Measurements from ENCODE around the gene IGSF23. TPM values are rescaled to one million over a fixed set of nuclear protein-coding genes. Genes with fewer than 3 reads are reported as not detected.
"Not testable (repeated sequence)": the region's sequence is repeated elsewhere in the genome, so short reads cannot be mapped to it uniquely, and the experiment has no call there.

The IGSF23 gene
- total RNA-seq, 2 experiments from 2014 or later: not detected

DNA sequence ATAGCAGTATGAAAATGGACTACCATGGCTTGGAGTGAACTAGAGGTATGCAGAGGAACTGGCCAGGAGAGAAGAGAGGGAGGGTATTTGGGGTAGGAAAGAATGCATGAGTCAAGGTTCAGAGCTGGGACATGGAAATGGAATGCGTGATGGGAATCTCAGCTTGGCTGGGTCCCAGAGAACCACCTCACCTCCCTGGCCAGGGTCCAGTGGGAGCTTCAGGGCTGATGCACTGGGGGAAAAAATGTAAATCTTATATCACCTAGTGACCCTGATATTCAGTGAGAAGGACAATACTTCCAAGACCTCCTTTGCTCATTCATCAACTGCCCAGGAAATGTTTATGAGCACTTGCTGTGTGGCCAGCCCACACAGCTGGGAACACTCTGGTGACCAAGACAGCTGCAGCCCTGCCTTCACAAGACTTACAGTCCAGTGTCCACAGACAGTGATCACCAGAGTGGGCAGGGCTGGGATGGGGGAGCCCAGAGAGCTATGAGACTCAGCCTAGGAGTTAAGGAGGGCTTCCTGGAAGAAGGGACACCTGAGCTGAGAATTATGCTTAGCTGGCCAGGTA, 12.8 kb downstream of the IGSF23 start:
- H3K4me1 Mint-ChIP-seq: no peaks in the 10 kb centered on the region
- no peaks in the 10 kb centered on the region for H3K9me3 Mint-ChIP-seq (ENCODE audit: low read depth)
- H3K27me3 Mint-ChIP-seq: no peaks in the 10 kb centered on the region
- CTCF ChIA-PET: no interaction called here
- no peak overlapping the region for H3K27ac Mint-ChIP-seq
- DNase-seq (no peak), ATAC-seq (no peak)
- no peak overlapping the region for H3K4me3 Mint-ChIP-seq
- H3K36me3 Mint-ChIP-seq: no peaks in the 10 kb centered on the region

DNA sequence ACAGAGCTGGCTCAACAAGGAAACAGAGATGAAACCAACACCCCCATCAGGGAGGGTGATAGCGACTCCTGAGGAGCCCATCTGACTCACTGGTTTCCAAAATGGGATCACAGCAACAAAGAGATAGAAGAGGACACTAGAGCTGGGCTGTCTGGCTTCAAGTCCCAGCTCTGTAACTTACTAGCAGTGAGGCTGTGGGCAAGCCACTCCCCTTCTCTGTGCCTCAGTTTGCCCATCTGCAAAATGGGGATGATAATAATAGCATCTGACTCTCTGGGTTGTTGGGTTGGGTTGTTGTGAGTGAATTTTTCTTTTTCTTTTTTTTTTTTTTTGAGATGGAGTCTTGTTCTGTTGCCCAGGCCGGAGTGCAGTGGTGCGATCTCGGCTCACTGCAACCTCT, 14.3 kb downstream of the IGSF23 start:
- no peak overlapping the region for H3K27ac Mint-ChIP-seq
- ATAC-seq (no peak), DNase-seq (no peak)
- H3K4me1 Mint-ChIP-seq: no peaks in the 10 kb centered on the region
- H3K9me3 Mint-ChIP-seq (ENCODE audit: low read depth): peaks cover 2% of the 10 kb centered on the region
- H3K27me3 Mint-ChIP-seq: no peaks in the 10 kb centered on the region
- no peak overlapping the region for H3K4me3 Mint-ChIP-seq
- no peaks in the 10 kb centered on the region for H3K36me3 Mint-ChIP-seq
- CTCF ChIA-PET: no interaction called here

DNA sequence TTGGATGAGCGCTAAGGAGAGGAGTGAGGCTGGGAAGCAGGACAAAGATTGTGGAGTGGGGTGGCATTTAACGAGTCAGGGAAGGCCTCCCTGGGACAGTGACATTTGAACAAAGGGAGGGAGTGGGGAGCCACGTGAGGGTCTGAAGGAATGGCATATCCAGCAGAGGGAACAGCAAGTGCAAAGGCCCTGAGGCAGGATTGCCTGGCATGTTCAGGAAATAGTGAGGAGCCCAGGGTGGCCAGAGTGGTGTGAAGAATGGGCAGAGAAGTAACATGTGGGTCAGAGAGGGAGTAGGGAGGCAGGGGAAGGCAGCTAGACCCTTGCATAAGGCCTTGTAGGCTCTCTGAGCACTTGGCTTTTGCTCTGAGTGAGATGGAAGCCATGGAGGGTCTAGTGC, 15.4 kb downstream of the IGSF23 start:
- H3K27ac Mint-ChIP-seq: no peak overlapping the region
- DNase-seq (no peak), ATAC-seq (no peak)
- CTCF ChIA-PET: no interaction called here
- no peaks in the 10 kb centered on the region for H3K4me1 Mint-ChIP-seq
- H3K27me3 Mint-ChIP-seq: no peaks in the 10 kb centered on the region
- peaks cover 2% of the 10 kb centered on the region for H3K9me3 Mint-ChIP-seq (ENCODE audit: low read depth)
- no peak overlapping the region for H3K4me3 Mint-ChIP-seq
- H3K36me3 Mint-ChIP-seq: no peaks in the 10 kb centered on the region

DNA sequence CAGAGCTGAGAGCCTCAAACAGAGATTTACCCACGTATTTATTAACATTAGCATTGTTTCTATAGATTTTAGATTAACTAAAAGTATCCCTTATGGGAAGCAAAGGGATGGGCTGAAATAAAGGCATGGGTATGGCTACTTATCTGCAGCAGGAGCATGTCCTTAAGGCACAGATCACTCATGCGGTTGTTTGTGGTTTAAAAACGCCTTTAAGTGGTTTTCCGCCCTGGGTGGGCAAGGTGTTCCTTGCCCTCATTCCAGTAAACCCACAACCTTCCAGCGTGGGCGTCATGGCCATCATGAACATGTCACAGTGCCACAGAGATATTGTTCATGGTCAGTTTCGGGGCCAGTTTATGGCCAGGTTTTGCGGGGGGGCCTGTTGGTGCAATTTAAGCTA, 18.2 kb downstream of the IGSF23 start:
- H3K36me3 Mint-ChIP-seq; H3K4me1 Mint-ChIP-seq; H3K9me3 Mint-ChIP-seq (ENCODE audit: low read depth); ATAC-seq; DNase-seq; H3K4me3 Mint-ChIP-seq; CTCF ChIA-PET; H3K27me3 Mint-ChIP-seq; H3K27ac Mint-ChIP-seq: not testable (repeated sequence)

DNA sequence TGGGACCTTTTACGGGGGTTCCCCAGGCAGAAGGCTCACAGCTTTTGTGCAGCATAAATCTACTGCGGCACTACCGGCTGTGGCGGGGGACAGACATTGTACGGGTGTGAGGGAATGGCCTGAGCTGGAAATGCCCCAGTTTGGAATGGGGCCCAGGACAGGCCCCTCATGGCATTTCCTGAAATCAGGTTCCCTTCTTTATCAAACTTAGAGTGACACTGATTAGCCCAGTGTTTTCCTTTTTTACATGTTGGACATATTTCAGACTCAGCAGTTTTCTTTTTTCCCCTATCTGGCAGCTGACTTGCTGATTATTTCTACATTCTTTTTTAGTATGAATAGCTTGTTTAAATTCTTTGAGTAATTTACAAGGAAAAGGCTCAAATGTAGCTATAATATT, 20.7 kb downstream of the IGSF23 start:
- ATAC-seq; H3K27ac Mint-ChIP-seq; H3K36me3 Mint-ChIP-seq; H3K9me3 Mint-ChIP-seq (ENCODE audit: low read depth); CTCF ChIA-PET; H3K4me1 Mint-ChIP-seq; H3K4me3 Mint-ChIP-seq; DNase-seq; H3K27me3 Mint-ChIP-seq: not testable (repeated sequence)

DNA sequence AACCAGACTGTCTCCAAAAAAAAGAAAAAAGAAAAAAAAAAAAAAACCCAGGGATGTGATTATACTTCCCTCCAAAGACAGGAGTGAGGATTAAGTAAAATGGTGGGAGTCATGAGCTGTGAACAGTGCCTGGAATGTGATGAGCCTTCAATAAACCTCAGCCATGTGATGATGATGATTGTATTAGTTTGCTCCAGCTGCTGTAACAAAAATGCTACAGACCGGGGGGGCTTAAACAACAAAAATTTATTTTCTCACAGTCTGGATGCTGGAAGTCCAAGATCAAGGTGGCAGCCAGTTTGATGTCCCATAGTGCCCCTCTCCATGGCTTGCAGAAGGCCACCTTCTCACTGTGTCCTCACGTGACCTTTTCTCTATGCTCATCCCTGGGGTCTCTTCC, 21.4 kb downstream of the IGSF23 start:
- Mint-ChIP-seq H3K36me3 (no peaks in the 10 kb centered on the region), H3K27me3 (no peaks in the 10 kb centered on the region)

DNA sequence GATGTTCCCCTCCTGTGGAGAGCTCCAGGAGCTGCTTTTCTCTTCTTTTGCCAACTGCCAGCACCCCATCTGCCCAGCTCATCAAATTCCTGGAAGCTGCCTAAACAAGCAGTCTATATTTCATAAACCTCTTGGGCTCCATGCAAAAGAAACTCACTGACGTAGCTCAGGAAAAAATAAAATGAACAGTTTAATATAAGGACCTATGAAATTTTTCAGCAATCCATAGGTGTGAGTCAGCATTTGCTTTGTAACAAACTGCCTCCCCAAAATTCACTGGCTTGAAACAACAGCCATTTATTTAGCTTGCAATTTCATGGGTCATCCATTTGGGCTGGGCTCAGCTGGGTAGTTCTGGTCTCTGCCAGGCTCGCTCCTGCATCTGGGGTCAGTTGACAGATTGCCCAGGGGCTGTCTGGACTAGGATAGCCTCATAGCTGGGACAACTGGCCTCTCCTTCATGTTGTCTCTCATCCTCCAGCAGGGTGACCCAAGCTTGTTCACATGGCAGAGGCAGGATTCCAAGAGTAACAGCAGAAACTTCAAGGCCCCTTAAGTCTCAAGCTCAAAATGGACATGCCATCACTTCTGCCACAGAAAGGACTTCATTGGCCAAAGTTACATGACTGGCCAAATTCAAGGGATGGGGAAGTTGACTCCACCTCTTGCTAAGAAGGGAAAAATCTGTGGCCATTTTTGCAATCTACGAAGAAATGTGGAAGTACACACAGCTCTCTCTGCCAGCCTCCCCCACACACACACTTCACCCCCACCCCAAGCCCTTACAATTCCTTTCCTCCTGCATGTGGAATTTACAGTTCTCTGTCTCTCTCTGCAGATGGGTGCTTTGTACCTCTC, 22.4 kb downstream of the IGSF23 start:
- H3K4me3 Mint-ChIP-seq: no peak overlapping the region
- H3K27ac Mint-ChIP-seq: no peak overlapping the region
- no peaks in the 10 kb centered on the region for H3K27me3 Mint-ChIP-seq
- no peak for ATAC-seq
- peaks cover 2% of the 10 kb centered on the region for H3K9me3 Mint-ChIP-seq (ENCODE audit: low read depth)
- CTCF ChIA-PET: no interaction called here
- no peak for DNase-seq
- H3K36me3 Mint-ChIP-seq: no peaks in the 10 kb centered on the region
- no peaks in the 10 kb centered on the region for H3K4me1 Mint-ChIP-seq

More for the DNA sequence above, 21.4 kb downstream of the IGSF23 start:
- H3K4me1 Mint-ChIP-seq: no peaks in the 10 kb centered on the region
- H3K9me3 Mint-ChIP-seq (ENCODE audit: low read depth): peaks cover 2% of the 10 kb centered on the region
- H3K4me3 Mint-ChIP-seq: no peak overlapping the region
- ATAC-seq (no peak), DNase-seq (no peak)
- CTCF ChIA-PET: no interaction called here
- no peak overlapping the region for H3K27ac Mint-ChIP-seq

DNA sequence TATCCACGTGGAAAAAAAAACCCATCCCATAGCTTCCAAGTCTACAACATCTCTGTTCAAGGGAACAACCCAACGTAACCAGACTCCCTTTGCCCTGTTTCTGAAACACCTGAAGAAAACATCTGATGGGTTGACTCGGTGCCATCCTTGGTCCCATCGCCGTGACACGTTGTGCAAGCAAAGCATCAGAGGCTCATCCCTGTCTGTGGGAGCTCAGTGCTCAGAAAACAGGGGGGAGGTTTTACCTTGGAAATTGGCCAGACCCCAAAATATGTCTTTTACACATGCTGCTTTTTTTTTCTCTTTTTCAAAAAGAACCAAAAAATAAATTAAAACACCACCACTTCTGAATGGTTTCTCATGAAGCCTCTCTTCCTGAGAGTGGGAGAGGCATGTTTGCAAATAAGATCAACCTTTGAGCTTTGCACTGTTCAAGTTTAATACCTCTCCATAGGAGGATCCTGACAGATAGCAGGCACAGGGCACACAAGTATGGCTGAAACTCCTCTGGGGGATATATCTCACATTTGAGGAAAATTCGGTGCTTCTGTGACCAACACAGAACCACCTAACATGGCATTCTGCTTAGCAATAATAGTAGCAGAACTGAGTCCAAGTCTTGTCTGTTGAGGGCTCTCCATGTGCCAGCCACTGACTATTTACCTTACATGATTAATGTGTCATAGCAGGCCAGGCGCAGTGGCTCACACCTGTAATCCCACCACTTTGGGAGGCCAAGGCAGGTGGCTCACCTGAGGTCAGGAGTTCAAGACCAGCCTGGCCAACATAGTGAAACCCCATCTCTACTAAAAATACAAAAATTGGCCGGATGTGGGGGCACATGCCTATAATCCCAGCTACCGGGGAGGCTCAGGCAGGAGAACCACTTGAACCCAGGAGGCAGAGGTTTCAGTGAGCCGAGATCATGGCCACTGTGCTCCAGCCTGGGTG, 23.4 kb downstream of the IGSF23 start:
- H3K4me1 Mint-ChIP-seq: no peaks in the 10 kb centered on the region
- no peak for DNase-seq
- no peak for ATAC-seq
- CTCF ChIA-PET: no interaction called here
- H3K27me3 Mint-ChIP-seq: peaks cover 6% of the 10 kb centered on the region
- no peak overlapping the region for H3K27ac Mint-ChIP-seq
- no peaks in the 10 kb centered on the region for H3K36me3 Mint-ChIP-seq
- H3K9me3 Mint-ChIP-seq (ENCODE audit: low read depth): peaks cover 2% of the 10 kb centered on the region
- H3K4me3 Mint-ChIP-seq: no peak overlapping the region

DNA sequence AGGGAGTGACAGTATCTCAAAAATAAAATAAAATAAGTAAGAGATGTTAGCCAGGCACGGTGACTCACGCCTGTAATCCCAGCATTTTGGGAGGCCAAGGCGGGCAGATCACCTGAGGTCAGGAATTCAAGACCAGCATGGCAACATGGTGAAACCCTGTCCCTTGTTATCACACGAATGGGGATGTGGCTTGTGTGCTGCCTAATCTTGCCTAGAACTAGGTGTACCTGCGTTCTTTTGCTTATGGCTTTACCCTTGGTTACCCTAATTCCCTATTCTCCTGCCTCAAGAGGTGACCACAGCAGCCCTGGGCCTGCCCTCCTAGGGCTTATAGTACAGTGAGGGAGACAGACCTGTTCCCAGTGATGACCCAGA, 24.0 kb downstream of the IGSF23 start:
- Mint-ChIP-seq H3K4me3 (no peak overlapping the region), H3K36me3 (no peaks in the 10 kb centered on the region), H3K9me3 (ENCODE audit: low read depth) (no peaks in the 10 kb centered on the region), H3K27ac (no peak overlapping the region), H3K4me1 (no peaks in the 10 kb centered on the region), H3K27me3 (peaks cover 7% of the 10 kb centered on the region)
- no peak for ATAC-seq
- CTCF ChIA-PET: interaction anchor here (1.0 kb wide), 1 partner anchor 17 kb away, joined by 3 read pairs; no protein-coding TSS in a partner anchor
- DNase-seq: no peak

DNA sequence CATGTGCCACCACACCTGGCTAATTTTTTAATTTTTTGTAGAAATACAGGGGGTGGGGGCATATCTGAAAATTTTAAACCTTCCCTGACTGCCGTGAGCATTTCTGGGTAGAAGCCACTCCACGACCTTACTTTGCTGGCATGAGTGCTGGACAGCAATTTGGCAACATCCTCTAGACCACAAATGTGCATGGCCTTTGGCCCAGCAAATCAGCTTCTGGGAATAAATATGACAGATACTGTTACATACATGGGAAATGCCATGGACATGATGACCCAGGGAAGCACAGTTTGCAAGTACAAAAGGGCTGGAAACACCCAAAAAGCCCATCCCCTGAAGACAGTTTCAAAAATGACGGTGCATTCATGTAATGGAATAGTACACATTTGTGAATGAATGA, 27.2 kb downstream of the IGSF23 start:
- CTCF ChIA-PET: interaction anchor here (0.9 kb wide), 1 partner anchor 130 kb away, joined by 3 read pairs; no protein-coding TSS in a partner anchor
- Mint-ChIP-seq H3K4me3 (no peak overlapping the region), H3K4me1 (peaks cover 3% of the 10 kb centered on the region), H3K36me3 (no peaks in the 10 kb centered on the region), H3K27me3 (peaks cover 19% of the 10 kb centered on the region), H3K27ac (no peak overlapping the region), H3K9me3 (ENCODE audit: low read depth) (no peaks in the 10 kb centered on the region)
- no peak for DNase-seq
- ATAC-seq: no peak

DNA sequence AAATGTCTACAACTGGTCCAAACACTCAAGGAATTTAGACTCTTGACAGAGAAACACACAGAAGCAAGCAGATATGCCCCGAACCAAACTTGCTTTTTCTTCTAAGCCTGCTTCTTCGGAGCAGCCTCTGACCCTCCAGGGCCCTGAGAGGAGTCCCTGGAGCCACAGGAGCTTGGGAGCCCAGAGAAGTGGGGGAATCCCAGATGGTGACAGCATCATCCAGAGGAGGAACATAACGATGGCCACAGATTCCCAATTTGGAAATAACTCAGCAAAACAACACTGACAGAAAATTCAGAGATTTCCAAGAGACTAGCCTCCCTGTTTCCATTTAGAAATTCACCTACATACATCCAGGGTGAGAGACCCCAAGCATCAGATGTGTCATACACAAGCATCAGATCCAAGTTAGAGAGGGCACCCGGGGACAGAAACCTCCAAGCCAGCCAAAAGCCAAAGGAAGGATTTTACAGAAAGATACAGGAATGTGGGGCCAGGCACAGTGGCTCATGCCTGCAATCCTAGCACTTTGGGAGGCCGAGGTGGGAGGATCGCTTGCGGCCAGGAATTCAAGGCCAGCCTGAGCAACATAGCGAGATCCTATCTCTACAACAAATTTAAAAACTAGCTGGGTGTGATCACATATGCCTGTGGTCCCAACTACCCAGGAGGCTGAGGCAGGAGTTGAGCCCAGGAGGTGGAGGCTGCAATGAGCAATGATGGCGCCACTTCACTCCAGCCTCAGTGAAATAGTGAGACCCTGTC, 28.3 kb downstream of the IGSF23 start:
- H3K27me3 Mint-ChIP-seq: peaks cover 19% of the 10 kb centered on the region
- DNase-seq: no peak
- H3K27ac Mint-ChIP-seq: no peak overlapping the region
- peaks cover 3% of the 10 kb centered on the region for H3K4me1 Mint-ChIP-seq
- H3K36me3 Mint-ChIP-seq: no peaks in the 10 kb centered on the region
- H3K4me3 Mint-ChIP-seq: no peak overlapping the region
- no peaks in the 10 kb centered on the region for H3K9me3 Mint-ChIP-seq (ENCODE audit: low read depth)
- CTCF ChIA-PET: interaction anchor here (1.8 to 3.9 kb wide), 2 partner anchors 15 to 129 kb away, joined by 4 to 15 read pairs; no protein-coding TSS in a partner anchor
- ATAC-seq: no peak

DNA sequence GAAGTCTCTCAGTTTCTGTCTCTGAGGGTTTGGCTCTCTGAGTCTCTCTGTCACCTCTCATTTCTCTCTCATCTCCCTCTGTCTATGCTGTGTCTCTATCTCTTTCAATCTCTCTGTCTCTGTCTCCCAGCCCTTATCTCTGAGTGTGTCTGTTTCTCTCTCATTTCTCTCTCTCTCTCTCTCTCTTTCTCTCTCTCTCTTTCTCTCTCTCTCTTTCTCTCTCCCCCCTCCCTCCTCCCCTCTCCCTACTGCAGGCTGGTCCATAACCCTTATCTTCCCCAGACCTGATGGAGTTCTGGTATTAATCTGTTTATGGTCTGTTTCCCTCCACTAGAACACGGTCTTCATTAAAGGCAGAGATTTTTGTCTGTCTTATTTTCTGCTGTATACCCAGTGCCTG, 29.0 kb downstream of the IGSF23 start:
- CTCF ChIA-PET: interaction anchor here (1.8 to 3.9 kb wide), 2 partner anchors 15 to 128 kb away, joined by 4 to 15 read pairs; no protein-coding TSS in a partner anchor
- Mint-ChIP-seq H3K9me3 (ENCODE audit: low read depth) (no peaks in the 10 kb centered on the region), H3K4me1 (peaks cover 3% of the 10 kb centered on the region), H3K4me3 (no peak overlapping the region), H3K36me3 (no peaks in the 10 kb centered on the region), H3K27ac (no peak overlapping the region), H3K27me3 (peaks cover 19% of the 10 kb centered on the region)
- no peak for DNase-seq
- ATAC-seq: no peak
